Epidermal melanocyte (primary cell): ENCODE measurements around the gene RBM25.
"Not testable (repeated sequence)": the region's sequence is repeated elsewhere in the genome, so short reads cannot be mapped to it uniquely, and the experiment has no call there.

Experiments used
- DNase-seq: peaks from one replicate; pipeline ENCODE4 v3.0.0; 2011; ENCODE audit warnings: low spot score; ENCODE audit not compliant: insufficient read length

RBM25 gene

GRCh38 chr14:73168691-73169090, 110.4 kb downstream of the RBM25 start:
- no peak for DNase-seq

- DNase-seq = not testable (repeated sequence)
These were observed 111.5 kb downstream of the RBM25 start for GRCh38 chr14:73169855-73170254.

GRCh38 chr14:73170686-73171085, 112.4 kb downstream of the RBM25 start:
- no peak for DNase-seq

GRCh38 chr14:73172500-73172899, 114.2 kb downstream of the RBM25 start:
- no peak for DNase-seq

- DNase-seq = no peak
These were observed 114.9 kb downstream of the RBM25 start for GRCh38 chr14:73173092-73173735.
